CD4-positive, alpha-beta T cell treated with Interleukin-1 beta for 1 hour (primary cell): ENCODE results near the gene USP17L18.
"Not testable (repeated sequence)": the region's sequence is repeated elsewhere in the genome, so short reads cannot be mapped to it uniquely, and the experiment has no call there.

Experiments used
- DNase-seq, 2 donors: peaks; one replicate each; pipeline ENCODE4 v3.0.0-alpha.2; 2020 to 2022

The USP17L18 gene

GRCh38 chr4:9247953-9248680, at the start of gene USP17L18:
Gene USP17L18, plus strand, starts transcription at chr4:9248630. Its CDS starts 0 bp downstream, at chr4:9248630.
- not testable (repeated sequence) for DNase-seq

GRCh38 chr4:9210357-9210756, 38.1 kb upstream of the USP17L18 start, which contains the start of gene USP17L10:
Gene USP17L10, plus strand, starts transcription at chr4:9210657. Its CDS starts 0 bp downstream, at chr4:9210657.
- DNase-seq, result not testable (repeated sequence)

- DNase-seq, result not testable (repeated sequence)
These were observed 33.7 kb upstream of the USP17L18 start for GRCh38 chr4:9214701-9215100.

GRCh38 chr4:9215105-9215504, 33.3 kb upstream of the USP17L18 start, which contains the start of gene USP17L11:
Gene USP17L11, plus strand, starts transcription at chr4:9215405. Its CDS starts 0 bp downstream, at chr4:9215405.
- DNase-seq, result not testable (repeated sequence)

- not testable (repeated sequence) for DNase-seq
These were observed 28.6 kb upstream of the USP17L18 start, which contains the start of gene USP17L12 for GRCh38 chr4:9219852-9220251. Gene USP17L12, plus strand, starts transcription at chr4:9220152. Its CDS starts 0 bp downstream, at chr4:9220152.

GRCh38 chr4:9224596-9224995, 23.8 kb upstream of the USP17L18 start, which contains the start of gene USP17L13:
Gene USP17L13, plus strand, starts transcription at chr4:9224896. Its CDS starts 0 bp downstream, at chr4:9224896.
- DNase-seq, result not testable (repeated sequence)

- not testable (repeated sequence) for DNase-seq
These were observed 18.2 kb upstream of the USP17L18 start for GRCh38 chr4:9230249-9230648.

GRCh38 chr4:9234085-9234484, 14.3 kb upstream of the USP17L18 start, which contains the start of gene USP17L15:
Gene USP17L15, plus strand, starts transcription at chr4:9234385. Its CDS starts 0 bp downstream, at chr4:9234385.
- not testable (repeated sequence) for DNase-seq

- not testable (repeated sequence) for DNase-seq
These were observed 10.0 kb upstream of the USP17L18 start for GRCh38 chr4:9238461-9238860.

GRCh38 chr4:9243579-9243978, 4.9 kb upstream of the USP17L18 start, which contains the start of gene USP17L17:
Gene USP17L17, plus strand, starts transcription at chr4:9243879. Its CDS starts 0 bp downstream, at chr4:9243879.
- DNase-seq, result not testable (repeated sequence)

- not testable (repeated sequence) for DNase-seq
These were observed 4.6 kb downstream of the USP17L18 start, which contains the start of gene USP17L19 for GRCh38 chr4:9253078-9253477. Gene USP17L19, plus strand, starts transcription at chr4:9253378. Its CDS starts 0 bp downstream, at chr4:9253378.

GRCh38 chr4:9257824-9258223, 9.4 kb downstream of the USP17L18 start, which contains the start of gene USP17L20:
Gene USP17L20, plus strand, starts transcription at chr4:9258124. Its CDS starts 0 bp downstream, at chr4:9258124.
- DNase-seq, result not testable (repeated sequence)

- DNase-seq, result not testable (repeated sequence)
These were observed 14.1 kb downstream of the USP17L18 start, which contains the start of gene USP17L21 for GRCh38 chr4:9262572-9262971. Gene USP17L21, plus strand, starts transcription at chr4:9262872. Its CDS starts 0 bp downstream, at chr4:9262872.

- not testable (repeated sequence) for DNase-seq
These were observed 18.9 kb downstream of the USP17L18 start, which contains the start of gene USP17L22 for GRCh38 chr4:9267319-9267718. Gene USP17L22, plus strand, starts transcription at chr4:9267619. Its CDS starts 0 bp downstream, at chr4:9267619.

GRCh38 chr4:9271719-9272118, 23.3 kb downstream of the USP17L18 start:
- DNase-seq, result not testable (repeated sequence)
